Keratinocyte (primary cell): ENCODE results near the gene PHACTR1. TPM values are rescaled to one million over a fixed set of nuclear protein-coding genes. Genes with fewer than 3 reads are reported as not detected.

Experiments used
- DNase-seq: peaks from one replicate; pipeline ENCODE4 v3.0.0-alpha.2; 2011; ENCODE audit warnings: low read depth, missing footprints, low spot score
- FAIRE-seq: peaks from 2 replicates; lab custom pipeline; 2011; peaks lifted over from hg19 to GRCh38; lab: Jason Lieb, UNC
- H2AFZ ChIP-seq: 2 replicates; pipeline ENCODE4 v1.6.0; 2012; ENCODE audit warnings: low read length, control low read depth, inconsistent platforms; ENCODE audit not compliant: control insufficient read depth
- H3K27ac ChIP-seq: 2 replicates; pipeline ENCODE4 v1.5.1; 2011; ENCODE audit warnings: low read length; ENCODE audit not compliant: control insufficient read depth, insufficient read depth
- H3K27me3 ChIP-seq: 3 replicates; pipeline ENCODE4 v1.6.0; 2011; ENCODE audit warnings: low read length; ENCODE audit not compliant: control insufficient read depth, insufficient read depth; ENCODE audit errors: extremely low read depth
- H3K36me3 ChIP-seq, 2 experiments: 2 replicates in 1 of 2; 3 replicates in 1 of 2; pipeline ENCODE4 v1.5.1; 2011; ENCODE audit warnings: low read length in 2 of 2, mild to moderate bottlenecking in 1 of 2; ENCODE audit not compliant: control insufficient read depth in 2 of 2, insufficient read depth in 2 of 2; ENCODE audit errors: extremely low read depth in 1 of 2
- H3K4me1 ChIP-seq: 3 replicates; pipeline ENCODE4 v1.5.1; 2011; ENCODE audit warnings: low read length; ENCODE audit not compliant: control insufficient read depth, insufficient read depth; ENCODE audit errors: extremely low read depth
- H3K4me2 ChIP-seq: 3 replicates; pipeline ENCODE4 v1.6.0; 2011; ENCODE audit warnings: low read depth, low read length; ENCODE audit not compliant: control insufficient read depth, insufficient read depth; ENCODE audit errors: extremely low read depth
- H3K4me3 ChIP-seq, 3 experiments: fragments of 200-600 bp in 1 of 3; sonication (generic) in 1 of 3; 2 replicates in 2 of 3; 3 replicates in 1 of 3; pipeline ENCODE4 v1.5.1; 2011 to 2016; ENCODE audit warnings: low read length in 3 of 3, mild to moderate bottlenecking in 3 of 3, control low read depth in 2 of 3, inconsistent platforms in 1 of 3, low read depth in 1 of 3, mixed read lengths in 1 of 3, mixed run types in 1 of 3, moderate library complexity in 1 of 3; ENCODE audit not compliant: control insufficient read depth in 2 of 3, insufficient read depth in 2 of 3; ENCODE audit errors: extremely low read depth in 1 of 3
- H3K79me2 ChIP-seq: 2 replicates; pipeline ENCODE4 v1.6.0; 2012; ENCODE audit warnings: low read length; ENCODE audit not compliant: control insufficient read depth, insufficient read depth
- H3K9ac ChIP-seq: 3 replicates; pipeline ENCODE4 v1.6.0; 2011; ENCODE audit warnings: low read length; ENCODE audit not compliant: control insufficient read depth, insufficient read depth; ENCODE audit errors: extremely low read depth
- H3K9me1 ChIP-seq: 3 replicates; pipeline ENCODE4 v1.6.0; 2011; ENCODE audit warnings: low read length; ENCODE audit not compliant: control insufficient read depth, insufficient read depth; ENCODE audit errors: extremely low read depth
- H3K9me3 ChIP-seq: 2 replicates; pipeline ENCODE4 v1.5.1; 2012; ENCODE audit warnings: low read depth, low read length; ENCODE audit not compliant: control insufficient read depth
- H4K20me1 ChIP-seq: 3 replicates; pipeline ENCODE4 v1.6.0; 2011; ENCODE audit warnings: low read length; ENCODE audit not compliant: control insufficient read depth, insufficient read depth; ENCODE audit errors: extremely low read depth
- CTCF ChIP-seq, 3 experiments: IDR thresholded peaks in 1 of 3; conservative IDR thresholded peaks in 1 of 3; optimal IDR thresholded peaks in 1 of 3; 2 replicates in 2 of 3; 3 replicates in 1 of 3; pipeline versions ENCODE3 to v1.5.1; 2011; ENCODE audit warnings: low read length in 3 of 3, mild to moderate bottlenecking in 3 of 3, moderate library complexity in 2 of 3, control low read depth in 1 of 3, inconsistent platforms in 1 of 3; ENCODE audit not compliant: insufficient read depth in 2 of 3; ENCODE audit errors: extremely low read depth in 1 of 3
- EZH2 ChIP-seq: IDR thresholded peaks from one replicate; pipeline ENCODE4 v1.6.1; 2012; ENCODE audit warnings: inconsistent platforms, mild to moderate bottlenecking, low read length, moderate library complexity
- dilution Hi-C: fragments of 300-500 bp; cut with MboI; formaldehyde crosslinking; loops from one replicate; pipeline ENCODE4 v1.7.0; 2020; ENCODE audit warnings: low sequenced_read_pairs; ENCODE audit not compliant: extremely low pct_ligation_motif_present
- polyA plus RNA-seq, 5 experiments: library from polyadenylated mRNA; depleted of rRNA in 3 of 5; stranded (reverse) in 3 of 5; stranded (forward) in 1 of 5; unstranded in 1 of 5; fragments of >200 nt; gene quantifications; 1 replicate in 1 of 5; 2 replicates in 3 of 5; 3 replicates in 1 of 5; pipeline versions ENCODE4 v1.2.1 to v1.2.3, GENCODE V29; 2011 to 2012; ENCODE audit warnings: missing spikeins in 2 of 5, low read depth in 1 of 5, low replicate concordance in 1 of 5

The PHACTR1 gene
- polyA plus RNA-seq, 1 donor (not counting 4 experiments of a cell fraction or from before 2014, with no cell fraction given): 0.22 TPM

GRCh38 chr6:12811519-12811918, 95.0 kb downstream of the PHACTR1 start:
- H3K27me3 ChIP-seq: peaks cover 12% of the 10 kb centered on the region
- dilution Hi-C loops: no loop called here
- no peaks in the 10 kb centered on the region for H3K9me3 ChIP-seq
- H3K79me2 ChIP-seq: no peaks in the 10 kb centered on the region
- no peak overlapping the region for H2AFZ ChIP-seq
- H4K20me1 ChIP-seq: no peaks in the 10 kb centered on the region
- no peak overlapping the region for H3K27ac ChIP-seq
- DNase-seq: no peak
- H3K9me1 ChIP-seq: no peaks in the 10 kb centered on the region
- TF ChIP-seq CTCF (optimal IDR thresholded peaks at IDR 0.05 in 1 of 3, IDR thresholded peaks at IDR 0.05 in 1 of 3, conservative IDR thresholded peaks at IDR 0.05 in 1 of 3; ENCODE audit: extremely low read depth in 1 of 3, insufficient read depth in 2 of 3, low read length in 3 of 3): no peak
- no peak for TF ChIP-seq EZH2
- no peak overlapping the region for H3K4me2 ChIP-seq
- no peaks in the 10 kb centered on the region for H3K4me1 ChIP-seq
- H3K36me3 ChIP-seq: no peaks in the 10 kb centered on the region
- H3K4me3 ChIP-seq: no peak overlapping the region
- H3K9ac ChIP-seq: no peak overlapping the region
- FAIRE-seq: no peak

GRCh38 chr6:12813321-12813720, 96.8 kb downstream of the PHACTR1 start:
- Histone ChIP-seq H3K9ac (no peak overlapping the region), H3K27ac (no peak overlapping the region), H3K9me1 (no peaks in the 10 kb centered on the region), H3K36me3 (no peaks in the 10 kb centered on the region), H3K79me2 (no peaks in the 10 kb centered on the region), H3K4me3 (no peak overlapping the region), H4K20me1 (no peaks in the 10 kb centered on the region), H3K4me1 (no peaks in the 10 kb centered on the region), H3K4me2 (no peak overlapping the region), H3K9me3 (no peaks in the 10 kb centered on the region), H2AFZ (no peak overlapping the region), H3K27me3 (peaks cover 19% of the 10 kb centered on the region)
- dilution Hi-C loops: no loop called here
- FAIRE-seq (no peak), DNase-seq (no peak)
- TF ChIP-seq EZH2: no peak
- TF ChIP-seq CTCF (optimal IDR thresholded peaks at IDR 0.05 in 1 of 3, IDR thresholded peaks at IDR 0.05 in 1 of 3, conservative IDR thresholded peaks at IDR 0.05 in 1 of 3; ENCODE audit: extremely low read depth in 1 of 3, insufficient read depth in 2 of 3, low read length in 3 of 3): no peak
